SK-N-SH (cell line): ENCODE results near the gene DGKD. TPM values are rescaled to one million over a fixed set of nuclear protein-coding genes. Genes with fewer than 3 reads are reported as not detected.
A peak's percentile ranks its signal among the peaks of the same experiment; 100 is the strongest.

ENCODE experiments used
- CTCF ChIA-PET: fragments of 300-600, 350-600 bp; formaldehyde crosslinking; extraction: SDS; loops from one replicate; lab custom pipeline; 2021; lab: Yijun Ruan, JAX
- POLR2A ChIA-PET: fragments of 350-600 bp; sonication (Branson Sonifier 250); formaldehyde crosslinking; extraction: SDS; loops from one replicate; lab custom pipeline; 2020; ENCODE audit warnings: antibody characterized with exemption, inconsistent platforms; lab: Yijun Ruan, JAX
- DNase-seq: peaks from one replicate; pipeline ENCODE4 v3.0.0; 2012
- H2AFZ ChIP-seq: fragments of 200-600 bp; sonication (generic); 2 replicates; pipeline ENCODE4 v1.8.1; 2016; ENCODE audit warnings: antibody characterized with exemption, mild to moderate bottlenecking, low read depth
- H3F3A ChIP-seq: fragments of 200-600 bp; sonication (generic); replicated peaks from 2 replicates; pipeline ENCODE3; 2016; ENCODE audit warnings: antibody characterized with exemption, mild to moderate bottlenecking; ENCODE audit not compliant: insufficient read depth
- H3K27ac ChIP-seq, 2 experiments: fragments of 200-500 bp in 1 of 2; fragments of 200-600 bp in 1 of 2; sonication (Bioruptor generic) in 1 of 2; sonication (generic), shearing (Covaris generic) in 1 of 2; 2 replicates each; pipeline versions ENCODE4 v1.5.1 to v1.6.1; 2014 to 2016; ENCODE audit warnings: low read depth in 2 of 2, inconsistent platforms in 1 of 2, low read length in 1 of 2, mild to moderate bottlenecking in 1 of 2, mixed read lengths in 1 of 2
- H3K27me3 ChIP-seq: fragments of 200-600 bp; sonication (generic), shearing (Covaris generic); 2 replicates; pipeline ENCODE4 v1.6.1; 2016; ENCODE audit warnings: mixed run types; ENCODE audit not compliant: insufficient read depth
- H3K36me3 ChIP-seq, 2 experiments: fragments of 200-500 bp in 1 of 2; fragments of 200-600 bp in 1 of 2; sonication (Bioruptor generic) in 1 of 2; sonication (generic) in 1 of 2; replicated peaks in 1 of 2; 2 replicates each; pipeline versions ENCODE3 to v1.5.1; 2014 to 2016; ENCODE audit warnings: low read length in 1 of 2, mild to moderate bottlenecking in 1 of 2; ENCODE audit not compliant: insufficient read depth in 2 of 2, control insufficient read depth in 1 of 2
- H3K4me1 ChIP-seq, 2 experiments: fragments of 200-500 bp in 1 of 2; fragments of 200-600 bp in 1 of 2; sonication (Bioruptor generic) in 1 of 2; sonication (generic), shearing (Covaris generic) in 1 of 2; 2 replicates each; pipeline versions ENCODE4 v1.5.1 to v1.6.1; 2014 to 2016; ENCODE audit warnings: low read depth in 1 of 2, low read length in 1 of 2, mixed run types in 1 of 2; ENCODE audit not compliant: insufficient read depth in 2 of 2, control insufficient read depth in 1 of 2
- H3K4me2 ChIP-seq: fragments of 200-600 bp; sonication (generic), shearing (Covaris generic); 2 replicates; pipeline ENCODE4 v1.6.1; 2017; ENCODE audit warnings: mixed run types
- H3K4me3 ChIP-seq, 2 experiments: fragments of 200-500 bp in 1 of 2; fragments of 200-600 bp in 1 of 2; sonication (Bioruptor generic) in 1 of 2; sonication (generic), shearing (Covaris generic) in 1 of 2; 2 replicates each; pipeline versions ENCODE4 v1.5.1 to v1.8.1; 2014 to 2016; ENCODE audit warnings: low read depth in 2 of 2, inconsistent platforms in 1 of 2, low read length in 1 of 2, mild to moderate bottlenecking in 1 of 2, mixed read lengths in 1 of 2, moderate library complexity in 1 of 2
- H3K79me2 ChIP-seq: fragments of 200-600 bp; sonication (generic); 2 replicates; pipeline ENCODE4 v1.8.1; 2017; ENCODE audit warnings: mild to moderate bottlenecking; ENCODE audit not compliant: insufficient read depth
- H3K9ac ChIP-seq: fragments of 200-600 bp; sonication (generic); 2 replicates; pipeline ENCODE4 v1.6.1; 2017; ENCODE audit warnings: mixed run types
- H3K9me2 ChIP-seq: fragments of 200-600 bp; sonication (generic); 2 replicates; pipeline ENCODE4 v1.6.1; 2017; ENCODE audit warnings: mixed run types
- H3K9me3 ChIP-seq: fragments of 200-600 bp; sonication (generic); 2 replicates; pipeline ENCODE4 v1.6.1; 2017; ENCODE audit warnings: mixed run types, mild to moderate bottlenecking, moderate library complexity
- H4K20me1 ChIP-seq: fragments of 200-600 bp; sonication (generic); 2 replicates; pipeline ENCODE4 v1.6.1; 2017; ENCODE audit warnings: mild to moderate bottlenecking, mixed run types; ENCODE audit not compliant: insufficient read depth
- CTCF ChIP-seq: fragments of 200-600 bp; sonication (generic); IDR thresholded peaks from 2 replicates; pipeline ENCODE4 v1.6.1; 2017; ENCODE audit warnings: antibody characterized with exemption, mild to moderate bottlenecking, moderate library complexity
- ELF1 ChIP-seq: IDR thresholded peaks from 2 replicates; pipeline ENCODE4 v1.4.0; 2012
- IRF3 ChIP-seq: fragments of 150-350 bp; IDR thresholded peaks from 2 replicates; pipeline ENCODE4 v1.6.1; 2016; ENCODE audit warnings: mild to moderate bottlenecking, low read depth, low read length
- MEF2A ChIP-seq: IDR thresholded peaks from 2 replicates; pipeline ENCODE4 v1.4.0; 2012; ENCODE audit warnings: low read depth, borderline replicate concordance
- MXI1 ChIP-seq: IDR thresholded peaks from 2 replicates; pipeline ENCODE4 v1.6.1; 2012; ENCODE audit warnings: mild to moderate bottlenecking, low read depth, low read length, improper control_type of control experiment
- NRF1 ChIP-seq: IDR thresholded peaks from 2 replicates; pipeline ENCODE4 v1.6.1; 2012; ENCODE audit warnings: low read depth, mild to moderate bottlenecking, low read length
- RAD21 ChIP-seq: IDR thresholded peaks from 2 replicates; pipeline ENCODE4 v1.6.1; 2012; ENCODE audit warnings: mild to moderate bottlenecking, low read length
- RCOR1 ChIP-seq: fragments of 150-350 bp; IDR thresholded peaks from 2 replicates; pipeline ENCODE4 v1.6.1; 2017; ENCODE audit warnings: antibody characterized with exemption, low read length
- RXRA ChIP-seq: IDR thresholded peaks from 2 replicates; pipeline ENCODE4 v1.4.0; 2012; ENCODE audit warnings: low read depth, mild to moderate bottlenecking, borderline replicate concordance
- SIN3A ChIP-seq: IDR thresholded peaks from 2 replicates; pipeline ENCODE4 v1.6.1; 2012; ENCODE audit warnings: low read depth, mild to moderate bottlenecking, low read length, moderate library complexity, borderline replicate concordance
- WGBS: methylation state at CpG from one replicate; pipeline ENCODE4 v1.1.6; 2017; ENCODE audit warnings: low lambda C conversion rate; 5-methylcytosine and 5-hydroxymethylcytosine counted together
- polyA plus RNA-seq, 3 experiments: library from polyadenylated mRNA; depleted of rRNA; stranded (reverse); fragments of >200 nt; gene quantifications; 2 replicates each; pipeline ENCODE4 v1.2.3, GENCODE V29; 2012
- TF ChIP-seq, protein P1 (sequence below): IDR thresholded peaks from 2 replicates; pipeline ENCODE4 v1.4.0; 2012; ENCODE audit warnings: low read depth
- TF ChIP-seq, protein P2 (sequence below): fragments of 150-350 bp; IDR thresholded peaks from 2 replicates; pipeline ENCODE4 v1.6.1; 2017; ENCODE audit warnings: antibody characterized with exemption, low read length, low read depth, borderline replicate concordance
- TF ChIP-seq, protein P3 (sequence below): IDR thresholded peaks from 2 replicates; pipeline ENCODE4 v1.4.0; 2012; ENCODE audit warnings: low read depth, borderline replicate concordance

Gene DGKD
- polyA plus RNA-seq, 1 of the 3 experiments (the other 2 are of a cell fraction) = 21.7 TPM

DNA sequence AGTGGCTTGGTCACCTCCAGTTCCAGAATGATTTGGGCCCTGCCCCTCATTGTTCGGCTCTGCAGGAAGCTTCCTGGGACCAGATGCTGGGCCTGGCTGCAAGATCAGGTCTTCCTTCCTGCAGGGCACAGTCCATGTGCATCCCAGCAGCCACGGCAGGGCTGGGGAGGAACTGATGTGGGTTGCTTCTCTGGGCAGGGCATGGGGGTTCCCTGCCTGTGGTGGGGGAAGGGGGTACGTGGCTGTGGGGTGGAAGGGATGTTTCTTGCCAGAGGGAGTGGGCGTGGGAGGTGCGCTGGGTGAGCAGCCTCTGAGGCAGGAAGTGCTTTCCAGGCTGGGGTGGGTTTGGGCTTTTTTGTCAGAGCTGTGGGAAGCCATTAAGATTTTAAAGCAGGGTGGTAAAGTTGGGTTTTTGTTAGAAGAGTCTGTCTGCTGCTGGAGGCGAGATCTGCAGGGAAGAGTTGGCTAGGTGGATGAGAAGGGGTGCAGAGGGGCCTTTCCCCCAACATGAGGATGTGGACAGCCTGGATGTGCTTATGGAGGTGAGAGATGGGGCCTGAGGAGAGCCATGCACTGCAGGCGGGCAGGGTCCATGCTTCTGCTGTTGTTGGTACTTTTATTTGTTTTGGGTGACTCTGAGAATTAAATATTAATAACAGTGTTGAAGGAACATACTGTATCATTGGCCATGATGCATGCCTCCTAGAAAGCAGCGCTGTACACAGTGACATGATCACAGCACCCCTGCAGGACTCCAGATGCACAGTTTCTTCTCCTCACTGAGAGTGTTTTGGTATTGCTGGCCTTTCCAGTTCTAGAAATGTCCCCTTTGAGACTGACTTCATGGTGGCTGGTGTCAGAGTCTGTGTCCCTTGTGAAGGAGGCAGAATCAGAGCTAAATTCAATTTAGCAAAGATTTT lies 45.3 kb downstream of the DGKD start:
- POLR2A ChIA-PET = no interaction called here
- WGBS = 90% methylated on average over 7 of the region's 8 CpGs
- CTCF ChIA-PET = interaction anchor here (1.3 to 1.9 kb wide), 2 partner anchors 44 kb away, joined by 3 to 9 read pairs; no protein-coding TSS in a partner anchor

GRCh38 chr2:233400341-233400740 lies 46.0 kb downstream of the DGKD start:
- Histone ChIP-seq H3K9ac (no peak overlapping the region), H3K9me2 (no peaks in the 10 kb centered on the region), H3K36me3 (peaks cover 0 to 15% of the 10 kb centered on the region in 2 experiments), H3K4me3 (no peak overlapping the region), H4K20me1 (no peaks in the 10 kb centered on the region), H3K4me2 (no peak overlapping the region), H3K27ac (no peak overlapping the region), H2AFZ (no peak overlapping the region), H3F3A (peaks cover 5% of the 10 kb centered on the region), H3K9me3 (no peaks in the 10 kb centered on the region), H3K79me2 (no peaks in the 10 kb centered on the region), H3K4me1 (peaks cover 0 to 6% of the 10 kb centered on the region in 2 experiments; a peak in 1 of 4 replicates), H3K27me3 (no peaks in the 10 kb centered on the region)
- ChIA-PET POLR2A (interaction anchor here (0.6 kb wide), 1 partner anchor 40 kb away, joined by 5 read pairs; no protein-coding TSS in a partner anchor), CTCF (interaction anchor here (1.9 kb wide), 1 partner anchor 43 kb away, joined by 9 read pairs; no protein-coding TSS in a partner anchor)
- 78% methylated on average over 4 of the region's 6 CpGs for WGBS
- DNase-seq = no peak
- TF ChIP-seq, protein P1, sequence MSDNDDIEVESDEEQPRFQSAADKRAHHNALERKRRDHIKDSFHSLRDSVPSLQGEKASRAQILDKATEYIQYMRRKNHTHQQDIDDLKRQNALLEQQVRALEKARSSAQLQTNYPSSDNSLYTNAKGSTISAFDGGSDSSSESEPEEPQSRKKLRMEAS = no peak

More for the DNA sequence above, 45.3 kb downstream of the DGKD start:
- H3K9me2 ChIP-seq = no peaks in the 10 kb centered on the region
- no peaks in the 10 kb centered on the region for H3K9me3 ChIP-seq
- H3K4me2 ChIP-seq = no peak overlapping the region
- DNase-seq = peak; percentile 41
- H3K9ac ChIP-seq = no peak overlapping the region
- H3K27me3 ChIP-seq = no peaks in the 10 kb centered on the region
- no peak overlapping the region; a peak in 1 of 4 replicates for H3K27ac ChIP-seq
- H3K36me3 ChIP-seq = peaks cover 0 to 15% of the 10 kb centered on the region in 2 experiments
- peaks cover 5% of the 10 kb centered on the region for H3F3A ChIP-seq
- no peaks in the 10 kb centered on the region for H3K79me2 ChIP-seq
- H2AFZ ChIP-seq = no peak overlapping the region
- TF ChIP-seq CTCF (no peak), MEF2A (no peak), ELF1 (no peak), RAD21 (no peak)
- no peak overlapping the region for H3K4me3 ChIP-seq
- peaks cover 0 to 6% of the 10 kb centered on the region in 2 experiments; a peak in 1 of 4 replicates for H3K4me1 ChIP-seq
- H4K20me1 ChIP-seq = no peaks in the 10 kb centered on the region

- Histone ChIP-seq H3K4me2 (no peak overlapping the region), H3K9me2 (no peaks in the 10 kb centered on the region), H3K27ac (no peak overlapping the region), H3K9me3 (no peaks in the 10 kb centered on the region), H3K4me1 (peaks cover 0 to 6% of the 10 kb centered on the region in 2 experiments; a peak in 1 of 4 replicates), H2AFZ (no peak overlapping the region), H3F3A (peaks cover 5% of the 10 kb centered on the region), H3K9ac (no peak overlapping the region), H4K20me1 (no peaks in the 10 kb centered on the region), H3K36me3 (peaks cover 0 to 15% of the 10 kb centered on the region in 2 experiments), H3K4me3 (no peak overlapping the region), H3K27me3 (no peaks in the 10 kb centered on the region), H3K79me2 (no peaks in the 10 kb centered on the region)
- WGBS = 97% methylated on average over 3 of the region's 3 CpGs
- POLR2A ChIA-PET = no interaction called here
- DNase-seq = no peak
- CTCF ChIA-PET = interaction anchor here (0.7 to 1.9 kb wide), 3 partner anchors 42 to 47 kb away, joined by 3 to 9 read pairs (median 9); partner anchors contain the start of gene DGKD
- no peak for TF ChIP-seq RXRA
- TF ChIP-seq RAD21 = no peak
- TF ChIP-seq MXI1 = no peak
- no peak for TF ChIP-seq RCOR1
- no peak for TF ChIP-seq IRF3
- no peak for TF ChIP-seq SIN3A
- TF ChIP-seq, protein P2, sequence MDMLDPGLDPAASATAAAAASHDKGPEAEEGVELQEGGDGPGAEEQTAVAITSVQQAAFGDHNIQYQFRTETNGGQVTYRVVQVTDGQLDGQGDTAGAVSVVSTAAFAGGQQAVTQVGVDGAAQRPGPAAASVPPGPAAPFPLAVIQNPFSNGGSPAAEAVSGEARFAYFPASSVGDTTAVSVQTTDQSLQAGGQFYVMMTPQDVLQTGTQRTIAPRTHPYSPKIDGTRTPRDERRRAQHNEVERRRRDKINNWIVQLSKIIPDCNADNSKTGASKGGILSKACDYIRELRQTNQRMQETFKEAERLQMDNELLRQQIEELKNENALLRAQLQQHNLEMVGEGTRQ = no peak
- TF ChIP-seq NRF1 = no peak
- TF ChIP-seq, protein P3, sequence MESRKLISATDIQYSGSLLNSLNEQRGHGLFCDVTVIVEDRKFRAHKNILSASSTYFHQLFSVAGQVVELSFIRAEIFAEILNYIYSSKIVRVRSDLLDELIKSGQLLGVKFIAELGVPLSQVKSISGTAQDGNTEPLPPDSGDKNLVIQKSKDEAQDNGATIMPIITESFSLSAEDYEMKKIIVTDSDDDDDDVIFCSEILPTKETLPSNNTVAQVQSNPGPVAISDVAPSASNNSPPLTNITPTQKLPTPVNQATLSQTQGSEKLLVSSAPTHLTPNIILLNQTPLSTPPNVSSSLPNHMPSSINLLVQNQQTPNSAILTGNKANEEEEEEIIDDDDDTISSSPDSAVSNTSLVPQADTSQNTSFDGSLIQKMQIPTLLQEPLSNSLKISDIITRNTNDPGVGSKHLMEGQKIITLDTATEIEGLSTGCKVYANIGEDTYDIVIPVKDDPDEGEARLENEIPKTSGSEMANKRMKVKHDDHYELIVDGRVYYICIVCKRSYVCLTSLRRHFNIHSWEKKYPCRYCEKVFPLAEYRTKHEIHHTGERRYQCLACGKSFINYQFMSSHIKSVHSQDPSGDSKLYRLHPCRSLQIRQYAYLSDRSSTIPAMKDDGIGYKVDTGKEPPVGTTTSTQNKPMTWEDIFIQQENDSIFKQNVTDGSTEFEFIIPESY = no peak
Observed at GRCh38 chr2:233400961-233401360, 46.7 kb downstream of the DGKD start.
